Measurements from ENCODE around the gene CTNND1. TPM values are rescaled to one million over a fixed set of nuclear protein-coding genes. Genes with fewer than 3 reads are reported as not detected.

Gene CTNND1
- polyA plus RNA-seq, 1 donor, result 136 TPM

DNA sequence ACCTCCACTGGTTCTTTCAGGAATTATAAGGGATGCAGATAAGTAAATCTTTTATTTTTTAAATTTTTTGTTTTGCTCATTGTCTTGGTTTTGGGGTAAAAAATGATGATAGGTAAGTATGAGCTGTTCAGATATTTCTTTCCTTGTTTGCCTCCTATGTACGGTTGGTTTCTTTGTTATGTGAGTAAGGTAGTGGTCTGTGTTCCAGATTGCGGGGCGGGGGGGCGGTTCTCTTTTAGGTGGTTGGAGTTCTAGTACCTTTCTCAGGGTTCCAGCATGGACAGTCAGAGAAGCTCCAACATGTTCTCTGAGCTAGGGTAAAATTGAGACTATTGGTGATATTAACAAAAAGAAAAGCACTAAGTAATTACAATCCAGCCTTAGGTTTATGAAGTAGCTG lies 2.4 kb downstream of the CTNND1 start:
- no peak for DNase-seq

DNA sequence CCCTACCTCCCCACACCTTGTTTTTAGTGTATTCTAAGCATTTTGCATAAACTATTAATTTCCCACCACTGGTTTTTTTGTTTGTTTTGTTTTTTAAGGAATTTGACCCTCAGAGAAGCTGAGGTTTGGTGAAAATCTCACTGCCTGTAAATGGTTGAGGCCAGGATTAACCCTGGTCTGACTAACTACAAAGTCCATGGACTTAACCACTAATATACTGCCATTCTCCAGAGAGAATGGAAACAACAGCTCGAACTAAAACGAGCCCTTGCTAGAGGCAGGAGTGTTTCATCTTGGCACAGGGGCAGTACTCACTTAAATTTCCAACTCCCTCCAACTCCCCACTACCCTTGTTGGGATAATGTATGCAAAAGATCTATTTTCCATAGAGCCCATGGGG lies 3.0 kb downstream of the CTNND1 start:
- DNase-seq, result no peak

DNA sequence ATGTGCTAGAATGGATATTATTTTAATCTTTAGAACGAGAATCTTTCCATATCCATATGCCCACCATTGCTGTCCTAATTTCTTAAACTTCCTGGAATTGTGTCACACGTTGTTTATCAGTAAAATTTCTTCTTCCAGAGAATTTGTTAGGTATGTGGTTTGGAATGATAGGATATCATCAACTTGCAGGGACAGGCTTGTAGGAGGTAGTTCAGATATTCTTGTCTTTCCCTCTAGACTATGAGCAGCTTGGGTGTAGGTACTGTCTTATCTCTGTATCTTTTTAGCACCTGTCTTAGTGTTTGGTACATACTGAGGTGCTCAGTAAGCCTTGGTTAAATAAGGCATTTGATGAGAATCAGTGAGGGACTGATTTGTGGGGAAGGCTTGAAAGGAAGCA lies 3.4 kb downstream of the CTNND1 start:
- DNase-seq, result no peak

DNA sequence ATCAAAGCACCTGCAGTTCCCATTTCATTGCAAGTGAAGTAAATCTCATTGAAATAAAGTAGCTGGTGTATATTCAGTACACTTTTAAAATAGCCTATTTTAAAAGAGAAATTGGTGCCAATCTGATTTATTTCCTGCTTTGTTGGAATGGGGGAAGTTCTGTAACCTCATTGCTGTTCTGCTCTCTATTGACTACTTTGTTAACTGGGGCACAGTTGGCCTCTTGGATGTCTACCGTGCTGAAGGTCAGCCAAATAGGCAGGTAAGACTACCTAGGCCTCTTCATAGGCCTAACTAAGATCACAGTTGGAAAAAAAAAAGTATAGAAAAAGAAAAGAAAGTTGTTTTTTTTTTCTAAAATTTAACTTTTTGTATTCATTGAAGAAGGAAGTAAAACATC lies 9.2 kb downstream of the CTNND1 start:
- no peak for DNase-seq

DNA sequence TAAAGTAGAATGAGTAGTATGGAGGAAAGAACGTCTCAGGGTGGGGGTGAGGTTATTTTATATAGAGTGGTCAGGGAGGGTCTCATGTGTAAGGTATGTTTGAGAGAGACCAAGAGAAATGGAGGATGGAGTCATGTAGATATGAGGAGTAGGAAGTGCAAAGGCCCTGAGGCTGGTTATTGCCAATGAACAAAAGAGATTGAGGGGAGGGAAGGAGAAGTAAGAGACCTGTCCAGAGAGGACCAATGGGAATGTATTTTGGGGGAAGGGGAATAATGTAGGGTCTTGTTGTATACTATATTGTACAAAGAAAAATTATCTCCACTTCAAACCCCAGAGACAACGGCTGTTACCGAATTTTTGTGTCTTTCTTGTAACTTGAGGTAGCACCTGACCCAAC lies 9.8 kb downstream of the CTNND1 start:
- no peak for DNase-seq

DNA sequence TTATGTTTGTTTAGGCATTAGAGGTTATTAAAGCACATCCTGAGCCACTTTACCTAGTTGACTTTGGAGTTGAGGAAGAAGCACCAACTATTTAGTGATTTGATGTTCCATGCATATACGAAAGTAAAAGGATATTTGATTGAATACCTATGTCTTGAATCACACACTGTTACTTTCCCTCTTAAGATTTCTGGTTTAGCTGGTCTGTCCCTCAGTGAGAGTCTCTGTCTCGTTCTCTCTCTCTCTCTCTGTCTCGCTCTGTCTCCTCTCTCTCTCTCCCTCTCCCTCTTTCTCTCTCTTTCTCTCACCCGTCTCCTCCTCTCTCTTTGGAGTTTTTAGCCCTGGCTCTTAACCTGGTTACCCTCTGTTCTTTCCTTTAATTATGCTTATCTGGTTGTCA lies 11.0 kb downstream of the CTNND1 start:
- no peak for DNase-seq

DNA sequence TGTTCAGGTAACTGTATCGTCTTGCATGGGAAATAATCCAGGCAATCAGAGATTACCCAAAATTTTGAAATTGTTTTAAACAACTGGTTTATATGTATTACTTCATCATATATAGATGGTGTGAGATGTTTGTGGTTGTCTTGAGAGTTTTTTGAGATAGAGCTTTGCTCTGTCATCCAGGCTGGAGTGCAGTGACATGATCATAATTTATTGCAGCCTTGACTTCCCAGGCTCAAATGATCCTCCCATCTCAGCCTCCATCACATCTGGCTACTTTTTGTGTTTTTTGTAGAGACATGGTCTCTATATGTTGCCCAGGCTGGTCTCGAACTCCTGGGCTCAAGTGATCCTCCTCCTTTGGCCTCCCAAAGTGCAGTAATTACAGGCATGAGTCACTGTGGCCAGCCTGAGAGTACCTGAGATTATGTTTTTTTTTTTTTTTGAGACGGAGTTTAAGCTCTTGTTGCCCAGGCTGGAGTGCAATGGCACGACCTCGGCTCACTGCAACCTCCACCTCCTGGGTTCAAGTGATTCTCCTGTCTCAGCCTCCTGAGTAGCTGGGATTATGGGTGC lies 11.5 kb downstream of the CTNND1 start:
- no peak for DNase-seq

DNA sequence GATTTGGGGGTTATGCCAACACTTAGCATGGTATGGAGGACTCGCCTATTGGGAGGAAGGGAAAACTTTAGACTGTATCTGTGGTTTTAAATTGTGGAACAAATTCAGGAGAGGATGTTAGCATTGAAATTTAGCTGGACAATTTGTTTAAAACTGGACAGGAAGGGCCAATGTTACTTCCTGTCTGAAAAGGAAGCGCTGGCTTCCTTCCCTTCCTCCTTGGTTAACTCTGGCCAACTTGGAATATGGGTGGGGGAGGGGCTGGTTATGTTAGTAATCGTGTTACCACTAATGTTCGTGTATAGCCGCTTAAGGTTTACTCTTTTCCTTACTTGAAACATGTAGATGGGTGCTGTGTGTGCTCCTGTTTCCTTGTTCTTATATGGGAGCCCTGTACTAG lies 13.9 kb downstream of the CTNND1 start:
- no peak for DNase-seq

DNA sequence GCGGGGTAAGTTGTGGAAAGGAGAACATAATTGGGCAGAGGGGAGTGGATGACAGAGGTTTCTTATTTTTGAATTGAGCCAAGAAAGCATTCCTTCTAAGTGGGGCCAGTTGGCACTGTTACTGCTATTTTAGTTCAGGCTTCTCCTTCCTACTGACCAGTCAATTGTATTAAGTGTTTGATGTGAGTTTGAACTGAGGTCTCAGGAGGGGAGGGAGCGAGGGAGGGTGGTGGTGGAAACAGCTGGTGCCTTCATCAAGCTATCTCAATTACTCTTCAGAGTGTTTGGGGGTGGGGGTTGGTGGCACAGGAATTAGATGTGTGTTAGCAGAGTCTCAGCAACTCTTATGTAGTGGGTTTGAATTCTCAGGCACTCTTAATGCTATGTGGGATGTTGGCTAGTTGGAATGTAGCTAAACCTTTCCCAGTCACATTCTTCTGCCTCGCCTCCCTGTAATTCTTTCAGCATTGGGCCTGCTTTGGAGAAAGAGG lies 14.5 kb downstream of the CTNND1 start:
- DNase-seq, result no peak

DNA sequence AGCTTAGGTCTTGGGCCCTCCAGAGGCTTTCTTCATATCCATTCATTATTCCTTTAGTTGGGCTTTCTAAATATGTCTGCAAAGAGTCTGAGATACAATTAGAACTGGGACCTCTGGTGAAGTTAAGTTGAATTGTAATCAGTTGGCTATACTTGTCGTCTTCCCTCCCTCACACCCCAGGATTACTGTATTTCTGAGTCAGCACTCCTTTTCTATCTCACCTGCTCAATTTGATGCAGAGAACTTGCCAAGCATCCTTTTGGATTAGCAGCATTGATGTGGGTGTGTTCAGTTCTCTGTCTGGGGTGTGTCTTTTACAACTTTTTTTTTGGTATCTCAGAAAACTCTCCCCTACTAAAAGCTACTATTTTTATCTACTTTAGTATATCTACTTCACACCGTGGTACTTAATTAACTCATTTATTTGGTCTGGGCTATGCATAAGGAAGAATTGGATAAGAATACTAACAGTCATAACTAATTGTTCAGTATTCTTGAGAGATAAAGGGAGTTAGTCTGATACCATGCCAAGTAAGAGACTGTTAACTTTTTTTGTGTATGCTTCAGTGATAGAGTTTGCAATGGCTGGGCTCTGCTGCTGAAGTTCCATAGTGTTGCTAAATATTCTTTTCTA lies 15.1 kb downstream of the CTNND1 start:
- no peak for DNase-seq

DNA sequence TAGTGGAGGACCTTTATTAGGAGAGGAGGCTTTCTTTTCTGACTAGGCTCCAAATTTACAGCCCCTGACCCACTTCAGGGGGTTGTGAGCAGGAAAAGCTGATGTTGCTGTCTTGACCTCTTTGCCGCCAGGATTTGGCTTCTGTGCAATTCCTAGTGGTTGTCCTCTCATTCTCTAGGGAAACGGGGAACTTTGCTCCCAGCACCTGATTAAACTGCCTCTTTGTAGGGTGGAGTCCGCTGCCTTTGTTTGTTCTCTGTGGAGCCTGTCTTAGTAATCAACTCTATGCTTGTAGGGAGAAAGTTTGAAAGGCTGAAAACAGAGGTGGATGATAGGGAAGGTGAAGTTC lies 16.3 kb downstream of the CTNND1 start:
- DNase-seq, result no peak

DNA sequence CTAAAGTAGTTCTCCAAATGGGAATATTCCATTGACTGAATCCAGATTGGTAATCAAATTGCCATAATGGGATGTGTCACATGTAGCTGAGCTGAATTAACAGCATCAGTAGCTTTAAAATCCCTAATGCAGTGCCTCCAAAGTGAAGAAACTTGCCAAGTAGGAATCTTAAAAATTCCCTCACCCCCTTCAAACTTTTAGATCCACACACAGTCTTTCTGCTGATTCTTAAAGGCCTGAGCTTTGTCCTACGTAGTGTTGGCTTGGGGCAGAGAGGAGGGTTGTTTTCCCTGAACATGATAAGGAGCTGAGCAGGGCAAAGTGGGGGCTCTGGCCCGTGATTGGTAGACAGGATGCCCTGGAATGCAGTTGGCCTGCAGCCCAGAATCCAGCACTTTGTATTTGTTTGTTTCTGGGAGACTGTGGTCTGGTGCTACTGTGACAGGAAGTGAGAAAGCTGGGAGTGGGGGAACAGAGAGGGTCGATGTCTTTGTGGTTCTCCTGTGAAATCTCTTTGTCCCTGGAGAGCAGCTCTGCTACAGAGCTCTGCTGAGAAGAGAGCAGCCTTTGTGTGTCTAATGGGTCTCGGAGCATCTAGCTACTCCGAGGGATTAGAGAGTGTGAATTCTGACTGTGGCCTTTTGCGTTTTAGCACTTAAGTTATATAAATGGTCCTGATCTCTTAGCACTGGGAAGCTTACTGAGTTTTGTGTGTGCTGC lies 16.9 kb downstream of the CTNND1 start:
- DNase-seq, result peak; percentile 80

DNA sequence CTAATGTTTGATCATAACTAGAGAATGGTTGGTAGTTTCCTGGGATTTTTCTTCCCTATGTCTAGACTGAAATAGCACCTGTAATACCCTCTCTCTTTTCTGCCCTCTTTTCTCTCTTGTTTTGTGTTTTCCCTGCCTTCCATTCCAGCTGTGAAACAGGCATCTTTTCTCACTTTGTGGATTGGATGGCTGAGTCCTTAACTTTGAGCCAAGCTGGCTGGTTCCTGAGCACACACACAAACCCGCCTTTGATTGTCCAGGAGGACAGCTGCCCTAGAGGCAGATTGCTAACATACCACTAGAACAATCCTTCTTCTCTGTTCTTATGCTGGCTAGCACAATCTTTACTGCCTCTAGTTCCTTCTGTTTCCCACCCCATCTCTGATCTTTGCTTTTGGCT lies 17.7 kb downstream of the CTNND1 start:
- DNase-seq, result no peak

DNA sequence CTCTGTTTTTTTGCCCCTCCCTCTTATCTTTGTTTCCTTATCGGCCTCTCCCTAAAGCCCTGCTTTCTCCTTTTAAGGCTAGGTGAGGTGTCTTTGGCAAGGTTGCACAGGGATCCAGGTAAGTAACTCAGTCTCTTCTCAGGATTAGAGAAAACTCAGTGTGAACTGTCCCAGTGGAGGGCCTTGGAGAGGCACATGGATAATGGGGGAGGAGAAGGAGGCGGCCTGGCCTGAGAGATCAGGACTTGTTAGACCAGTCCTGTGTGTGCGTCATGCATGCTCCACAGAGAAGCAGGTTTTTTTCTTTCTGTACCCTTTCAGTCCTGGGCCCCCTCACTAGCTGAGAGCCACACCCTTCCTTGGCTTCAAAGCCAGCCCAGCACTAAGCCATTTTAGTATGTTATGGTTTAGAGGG lies 19.9 kb downstream of the CTNND1 start:
- no peak for DNase-seq

DNA sequence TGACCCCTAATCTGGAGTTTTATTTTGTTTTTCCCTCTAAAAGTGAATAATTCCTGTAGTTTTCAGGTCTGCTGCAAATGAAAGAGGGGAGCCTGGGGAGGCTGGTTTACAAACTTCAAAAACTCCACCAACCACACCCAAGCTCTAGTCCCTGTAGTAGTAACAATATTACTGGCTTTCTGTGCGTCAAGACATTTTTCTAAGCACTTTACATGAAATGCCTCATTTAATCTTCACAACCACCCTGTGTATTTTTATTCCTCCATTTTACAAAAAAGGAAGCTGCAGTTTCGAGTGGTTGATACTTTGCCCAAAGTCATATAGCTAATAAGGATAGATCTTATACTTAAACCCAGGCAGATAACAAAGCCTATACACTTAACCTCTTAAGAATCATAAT lies 23.5 kb downstream of the CTNND1 start:
- no peak for DNase-seq

DNA sequence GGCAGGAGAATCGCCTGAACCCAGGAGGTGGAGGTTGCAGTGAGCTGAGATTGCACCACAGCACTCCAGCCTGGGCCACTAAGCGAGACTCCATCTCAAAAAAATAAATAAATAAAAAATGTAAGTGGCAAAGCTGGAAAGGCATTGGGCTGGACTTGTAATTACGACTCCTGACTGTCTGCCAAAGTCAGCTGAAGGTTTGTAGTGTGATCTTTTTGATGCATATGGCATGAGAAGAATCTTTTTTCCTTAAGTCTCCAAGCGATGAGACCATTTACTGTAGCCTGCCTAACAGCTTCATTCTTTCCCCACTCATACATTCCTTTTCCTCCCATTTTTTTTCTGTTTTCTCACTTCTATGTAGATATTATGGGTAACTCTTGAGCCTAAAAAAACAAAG lies 24.8 kb downstream of the CTNND1 start:
- no peak for DNase-seq

DNA sequence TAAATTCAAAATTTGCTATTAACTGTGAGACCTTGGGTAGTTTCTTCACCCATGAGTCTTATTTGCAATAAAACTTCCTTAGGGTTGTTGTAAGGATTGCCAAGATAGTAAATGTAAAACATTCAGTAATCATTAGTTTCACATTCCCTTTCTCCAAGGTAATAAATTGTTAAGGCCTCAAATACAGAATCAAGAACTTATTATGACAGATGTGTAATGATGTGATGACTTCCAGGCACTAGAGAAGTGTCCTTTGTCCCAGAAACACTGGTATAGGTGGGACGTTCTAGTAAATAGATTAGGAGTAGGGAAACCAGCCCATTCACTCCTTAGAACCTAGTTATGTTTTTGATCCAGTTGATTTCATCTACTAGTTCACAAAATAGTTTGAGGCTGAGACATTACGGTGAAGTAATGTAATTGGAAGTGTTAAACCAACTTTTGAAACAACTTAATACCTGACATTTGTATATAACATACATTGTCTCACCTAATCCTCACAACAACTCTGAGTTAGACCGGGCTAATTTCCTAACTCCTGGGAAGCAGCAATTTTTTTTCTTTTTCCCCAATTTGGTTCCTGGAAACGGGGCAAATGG lies 25.5 kb downstream of the CTNND1 start:
- no peak for DNase-seq

DNA sequence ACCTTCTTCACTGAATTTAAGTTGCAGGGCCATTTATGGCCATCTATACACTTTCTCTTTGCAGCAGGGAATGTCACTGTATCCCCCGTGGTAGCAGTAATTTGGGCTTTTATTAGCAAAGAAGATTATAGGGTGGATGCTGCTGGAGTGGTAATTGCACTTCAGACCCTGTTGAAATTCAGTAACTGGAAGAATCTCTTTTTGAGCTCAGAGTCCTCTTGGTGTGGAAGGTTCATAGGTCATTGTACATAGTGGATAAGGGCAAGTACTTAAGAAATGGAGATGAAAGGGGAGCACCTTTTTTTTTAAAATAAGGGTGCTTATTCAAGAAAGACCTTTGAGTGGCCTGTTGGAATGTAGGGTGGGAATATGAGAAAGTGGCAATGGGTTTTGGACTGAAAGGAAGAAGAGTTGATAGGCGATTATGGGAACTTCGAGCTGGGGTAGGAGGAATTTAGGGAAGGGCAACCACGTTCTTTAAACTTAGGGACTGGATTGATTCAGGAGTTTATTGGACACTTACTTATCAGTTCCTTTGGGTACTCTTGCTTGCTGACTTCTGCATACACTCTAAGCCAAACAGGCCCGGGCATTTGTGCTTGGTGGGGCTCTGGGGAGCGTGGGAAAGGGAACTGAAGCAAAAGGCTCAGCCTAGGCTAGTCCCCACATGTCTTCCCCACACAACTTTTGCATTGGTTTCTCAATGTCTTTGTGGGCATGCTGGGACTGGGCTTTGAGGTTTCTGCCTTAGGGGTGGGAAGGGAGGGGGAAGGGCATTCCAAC lies 26.5 kb downstream of the CTNND1 start:
- DNase-seq, result no peak

DNA sequence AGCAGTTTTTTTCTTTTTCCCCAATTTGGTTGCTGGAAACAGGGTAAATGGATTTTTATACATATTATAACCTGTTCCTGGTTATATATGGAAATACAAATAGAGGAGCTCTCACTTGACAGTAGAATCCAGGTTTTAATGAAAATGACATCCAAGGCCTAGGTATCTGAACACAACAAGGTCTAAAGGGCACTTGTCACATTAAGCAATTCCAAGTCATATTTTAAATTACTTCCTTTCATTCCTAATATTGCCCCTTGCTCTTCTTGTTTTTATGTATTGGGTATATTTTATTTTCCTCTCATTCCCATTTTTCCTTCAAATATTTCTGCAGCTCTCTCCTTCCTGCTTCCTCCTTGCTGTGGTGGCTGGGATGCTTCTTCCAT lies 27.1 kb downstream of the CTNND1 start:
- no peak for DNase-seq

DNA sequence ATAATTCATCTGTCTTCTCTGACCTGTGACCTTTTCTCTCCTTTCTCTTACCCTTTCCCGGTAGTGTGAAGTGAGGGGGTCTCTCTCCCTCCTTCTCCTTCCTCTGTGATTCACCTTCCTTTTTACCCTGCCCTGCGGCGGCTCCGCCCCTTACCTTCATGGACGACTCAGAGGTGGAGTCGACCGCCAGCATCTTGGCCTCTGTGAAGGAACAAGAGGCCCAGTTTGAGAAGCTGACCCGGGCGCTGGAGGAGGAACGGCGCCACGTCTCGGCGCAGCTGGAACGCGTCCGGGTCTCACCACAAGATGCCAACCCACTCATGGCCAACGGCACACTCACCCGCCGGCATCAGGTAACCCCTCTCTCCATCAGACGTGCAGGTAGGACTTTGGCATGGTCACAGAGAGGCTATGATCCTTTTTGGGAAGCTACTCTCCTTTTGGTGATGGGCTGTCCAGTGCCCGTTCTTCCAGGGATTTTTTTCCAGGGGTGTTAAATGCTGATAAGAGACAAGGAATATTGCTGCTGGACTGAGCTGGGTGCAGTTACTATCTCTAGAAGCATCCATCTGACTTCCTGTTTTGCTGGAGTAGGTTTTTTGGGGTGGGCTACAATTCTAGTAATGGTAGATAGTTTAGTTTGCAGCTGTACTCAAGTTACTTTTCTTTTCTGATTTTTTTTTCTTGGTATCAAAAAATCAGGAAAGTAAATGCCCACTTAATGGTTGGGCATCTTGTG lies 29.9 kb downstream of the CTNND1 start:
- DNase-seq, result no peak

DNA sequence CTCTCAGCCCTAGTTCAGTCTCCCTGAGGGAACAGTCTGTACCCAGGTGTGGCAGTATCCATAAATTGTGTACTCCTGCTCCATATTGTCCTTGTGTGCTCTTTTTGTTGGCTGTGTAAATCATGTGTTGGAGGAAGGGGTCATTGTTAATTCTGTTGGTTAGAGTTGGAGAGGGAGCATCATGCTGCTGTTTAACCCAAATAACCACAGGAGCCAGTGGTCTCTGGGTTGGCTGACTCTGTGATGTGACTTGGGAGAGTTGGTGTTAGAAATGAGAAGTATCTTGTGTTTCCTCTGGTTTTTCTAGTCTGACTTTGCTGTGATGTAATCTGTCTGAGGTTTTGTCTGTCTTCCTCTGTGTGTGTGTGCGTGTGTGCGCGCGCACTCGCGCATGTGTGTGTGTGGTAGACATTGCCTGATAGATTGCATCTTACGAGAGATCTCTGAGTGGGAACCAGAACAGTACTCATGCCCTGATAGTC lies 30.5 kb downstream of the CTNND1 start:
- peak; percentile 51 for DNase-seq

DNA sequence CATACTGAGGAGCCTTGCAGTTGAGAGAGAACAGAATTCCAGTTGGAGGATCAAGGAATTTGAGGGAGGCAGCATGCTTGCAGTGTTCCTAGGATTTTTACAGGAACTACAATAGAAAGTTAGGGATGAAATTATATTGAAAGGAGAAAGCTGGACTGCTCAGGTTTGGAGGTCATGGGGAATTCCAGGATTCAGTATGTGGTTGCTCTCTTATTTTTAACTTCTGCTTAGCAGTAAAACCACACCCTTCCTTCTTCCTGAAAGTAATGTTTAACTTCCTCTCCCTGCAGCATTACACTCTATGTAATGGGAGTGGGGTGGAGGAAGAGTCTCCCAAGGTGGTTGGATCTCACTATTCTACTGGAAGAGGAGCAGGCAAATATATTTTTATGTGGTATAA lies 31.3 kb downstream of the CTNND1 start:
- DNase-seq, result no peak

Measured in hindlimb muscle (tissue), 1 donor.